Measurements from ENCODE around the gene INVS.
"Not testable (repeated sequence)": the region's sequence is repeated elsewhere in the genome, so short reads cannot be mapped to it uniquely, and the experiment has no call there.

INVS gene, protein sequence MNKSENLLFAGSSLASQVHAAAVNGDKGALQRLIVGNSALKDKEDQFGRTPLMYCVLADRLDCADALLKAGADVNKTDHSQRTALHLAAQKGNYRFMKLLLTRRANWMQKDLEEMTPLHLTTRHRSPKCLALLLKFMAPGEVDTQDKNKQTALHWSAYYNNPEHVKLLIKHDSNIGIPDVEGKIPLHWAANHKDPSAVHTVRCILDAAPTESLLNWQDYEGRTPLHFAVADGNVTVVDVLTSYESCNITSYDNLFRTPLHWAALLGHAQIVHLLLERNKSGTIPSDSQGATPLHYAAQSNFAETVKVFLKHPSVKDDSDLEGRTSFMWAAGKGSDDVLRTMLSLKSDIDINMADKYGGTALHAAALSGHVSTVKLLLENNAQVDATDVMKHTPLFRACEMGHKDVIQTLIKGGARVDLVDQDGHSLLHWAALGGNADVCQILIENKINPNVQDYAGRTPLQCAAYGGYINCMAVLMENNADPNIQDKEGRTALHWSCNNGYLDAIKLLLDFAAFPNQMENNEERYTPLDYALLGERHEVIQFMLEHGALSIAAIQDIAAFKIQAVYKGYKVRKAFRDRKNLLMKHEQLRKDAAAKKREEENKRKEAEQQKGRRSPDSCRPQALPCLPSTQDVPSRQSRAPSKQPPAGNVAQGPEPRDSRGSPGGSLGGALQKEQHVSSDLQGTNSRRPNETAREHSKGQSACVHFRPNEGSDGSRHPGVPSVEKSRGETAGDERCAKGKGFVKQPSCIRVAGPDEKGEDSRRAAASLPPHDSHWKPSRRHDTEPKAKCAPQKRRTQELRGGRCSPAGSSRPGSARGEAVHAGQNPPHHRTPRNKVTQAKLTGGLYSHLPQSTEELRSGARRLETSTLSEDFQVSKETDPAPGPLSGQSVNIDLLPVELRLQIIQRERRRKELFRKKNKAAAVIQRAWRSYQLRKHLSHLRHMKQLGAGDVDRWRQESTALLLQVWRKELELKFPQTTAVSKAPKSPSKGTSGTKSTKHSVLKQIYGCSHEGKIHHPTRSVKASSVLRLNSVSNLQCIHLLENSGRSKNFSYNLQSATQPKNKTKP
- total RNA-seq, result 19.2 to 36.8 (median 27.5) reads per million in 3 experiments

DNA sequence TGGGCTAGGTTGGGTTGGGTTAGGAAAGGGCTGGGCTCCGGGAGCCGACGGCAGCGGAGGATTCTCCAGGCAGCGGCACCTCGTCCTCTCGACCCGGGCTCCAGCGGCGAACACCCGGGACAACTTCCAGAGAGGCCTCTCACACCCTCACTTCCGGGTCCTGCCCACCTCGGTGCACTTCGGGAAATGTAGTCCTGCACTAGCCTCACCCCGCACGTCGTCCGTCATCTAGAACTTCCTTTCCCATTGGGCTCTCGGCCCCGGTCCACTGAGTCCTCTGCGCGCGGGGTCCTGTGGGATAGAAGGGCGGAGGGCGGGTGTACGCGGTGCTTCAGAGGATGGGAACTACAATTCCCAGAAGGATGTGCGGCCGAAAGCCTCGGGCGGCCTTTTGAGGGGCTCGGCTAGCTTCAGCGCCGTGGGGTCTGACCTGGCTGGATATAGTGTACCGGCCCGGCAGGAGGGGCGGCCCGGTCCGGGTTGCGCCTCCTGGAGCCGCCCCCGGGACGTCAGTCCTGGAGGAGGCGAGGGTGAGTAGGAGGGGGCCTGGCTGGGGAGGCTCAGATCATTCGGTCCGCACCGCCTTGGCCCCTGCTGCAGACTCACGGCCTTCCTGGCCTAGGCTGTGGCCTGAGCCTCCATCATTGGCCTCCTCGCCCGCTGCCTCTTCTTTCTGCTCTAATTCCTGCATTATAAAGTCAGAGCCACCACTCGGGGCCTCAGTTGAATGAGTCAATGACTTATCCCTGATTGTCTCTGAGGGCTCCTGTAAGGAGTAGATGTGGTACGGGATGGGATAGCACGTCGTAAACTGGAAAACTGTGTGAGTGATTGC lies at the start of gene INVS, which contains the start of gene ERP44:
Gene INVS (plus strand): TSS at position 357 of the 835 bp plus-strand sequence. CDS start 5,279 bp downstream, outside the sequence.
Gene ERP44 (minus strand): TSS at position 114 of the 835 bp plus-strand sequence. CDS start 160 bp downstream, outside the sequence.
- DNase-seq, result peak; percentile 96

DNA sequence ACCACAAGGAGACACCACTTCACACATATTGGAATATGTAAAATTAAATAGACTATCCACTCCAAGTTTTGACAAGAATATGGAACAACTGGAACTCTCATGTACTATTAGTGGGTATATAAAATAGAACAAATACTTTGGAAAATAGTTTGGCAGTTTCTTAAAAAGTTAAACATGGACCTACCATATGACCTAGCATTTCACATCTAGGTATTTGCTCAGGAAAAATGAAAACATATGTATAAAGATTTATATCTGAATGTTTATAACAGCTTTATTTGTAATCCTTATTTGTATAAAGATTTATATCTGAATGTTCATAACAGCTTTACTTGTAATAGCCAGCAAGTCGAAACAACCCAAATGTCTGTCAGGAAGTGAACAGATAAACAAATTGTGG lies 49.5 kb upstream of the INVS start:
- DNase-seq, result no peak

DNA sequence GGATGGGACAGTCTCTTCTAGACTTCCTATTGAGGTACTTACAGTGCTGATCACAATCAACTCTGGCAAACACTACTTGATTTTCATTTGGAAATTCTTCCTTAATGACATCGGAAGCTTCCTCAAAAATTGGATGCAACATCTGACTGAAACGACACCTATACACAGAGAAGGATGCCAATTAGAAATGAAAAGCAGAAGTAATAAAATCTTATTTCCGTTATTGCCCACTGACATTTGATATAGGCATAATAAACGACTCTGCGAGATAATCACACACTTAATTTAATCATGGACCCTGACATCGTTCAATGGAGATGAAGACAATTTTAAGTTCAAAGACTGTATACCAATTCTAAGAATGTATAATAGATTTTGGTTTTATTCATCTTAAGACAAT lies 46.7 kb upstream of the INVS start:
- DNase-seq, result no peak

DNA sequence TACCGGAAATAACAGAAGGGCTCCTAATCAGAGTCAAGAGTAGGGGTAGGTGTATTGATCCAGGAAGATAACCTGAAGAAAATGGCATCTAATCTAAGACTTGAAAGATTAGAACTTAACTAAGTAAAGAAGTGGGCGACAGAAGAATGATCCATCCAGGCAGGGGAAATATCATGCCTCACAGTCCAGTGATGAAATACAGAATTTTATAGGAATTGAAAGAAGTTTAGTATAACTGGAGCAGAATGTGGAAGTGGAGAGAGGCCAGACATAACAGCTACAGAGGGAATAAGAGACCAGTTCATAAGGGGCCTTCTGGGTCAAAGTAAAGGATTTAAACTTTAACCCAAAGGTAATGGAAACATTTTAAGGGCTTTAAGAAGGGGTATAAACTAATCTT lies 42.5 kb upstream of the INVS start:
- DNase-seq, result no peak

DNA sequence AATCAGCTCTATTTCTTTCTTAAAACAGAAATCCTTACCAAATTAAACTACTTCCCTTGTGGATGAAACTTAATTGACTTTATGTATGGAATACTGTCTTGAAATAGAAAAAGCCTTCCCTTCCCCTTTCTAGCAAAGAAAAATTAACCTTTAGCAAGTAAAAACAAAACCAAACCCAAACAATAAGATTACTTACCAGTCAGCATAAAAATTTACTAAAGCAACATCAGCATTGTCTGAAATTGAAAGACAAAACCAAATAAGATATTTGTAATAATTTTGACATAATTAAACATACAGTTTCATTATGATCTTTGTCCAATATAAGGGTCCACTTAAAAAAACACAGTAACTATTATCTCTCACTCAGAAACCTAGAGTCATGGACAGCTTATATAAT lies 41.4 kb upstream of the INVS start:
- no peak for DNase-seq

DNA sequence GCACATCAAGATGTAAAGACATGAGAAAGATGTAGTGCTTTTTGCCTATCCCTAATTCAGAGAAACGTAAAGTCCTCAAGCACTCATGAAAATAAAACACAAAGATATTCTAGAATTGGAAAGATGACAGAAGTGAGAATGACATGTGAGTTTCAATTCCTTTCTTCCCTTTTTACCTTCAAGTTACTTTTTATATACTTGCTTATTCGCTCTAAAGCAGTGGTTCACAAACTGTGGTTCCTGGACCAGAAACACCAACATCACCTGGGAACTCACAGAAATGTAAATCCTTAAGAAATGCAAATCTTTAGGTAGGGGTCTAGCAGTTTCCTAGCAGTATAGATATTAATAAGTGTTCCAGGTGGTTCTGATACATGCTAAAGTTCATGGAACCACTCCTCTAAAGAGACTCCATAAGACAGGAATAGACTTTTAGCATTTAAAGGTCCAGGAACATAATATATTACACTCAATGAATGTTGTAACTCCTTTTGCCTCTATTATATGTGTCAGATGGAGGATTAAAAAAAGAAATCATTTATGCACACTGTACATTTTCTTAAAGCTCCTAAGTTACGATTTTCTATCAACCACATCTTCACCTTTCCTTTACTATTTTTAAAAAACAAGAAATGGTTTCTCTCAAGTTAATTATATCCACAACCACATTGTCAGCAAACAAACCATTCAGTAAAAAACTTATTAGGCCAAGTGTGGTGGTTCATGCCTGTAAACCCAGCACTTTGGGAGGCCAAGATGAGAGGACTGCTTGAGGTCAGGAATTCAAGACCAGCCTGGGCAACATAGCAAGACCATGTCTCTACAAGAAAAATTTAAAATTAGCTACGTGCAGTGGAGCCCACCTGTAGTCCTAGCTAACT lies 40.1 kb upstream of the INVS start:
- no peak for DNase-seq

DNA sequence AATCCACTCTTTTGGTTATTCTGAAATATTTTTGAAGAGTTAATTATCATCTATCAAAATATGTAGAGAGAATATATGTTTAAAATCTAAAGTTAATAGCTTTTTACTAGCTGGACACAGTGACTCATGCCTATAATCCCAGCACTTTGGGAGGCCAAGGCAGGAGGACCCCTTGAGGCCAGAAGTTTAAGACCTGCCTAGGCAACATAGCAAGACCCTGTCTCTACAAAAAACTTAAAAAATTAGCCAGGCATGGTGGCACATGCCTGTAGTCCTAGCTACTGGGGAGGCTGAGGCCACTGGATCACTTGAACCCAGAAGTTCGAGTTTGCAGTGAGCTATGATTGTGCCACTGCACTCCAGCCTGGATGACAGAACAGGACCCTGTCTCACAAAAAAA lies 36.4 kb upstream of the INVS start:
- DNase-seq, result not testable (repeated sequence)

DNA sequence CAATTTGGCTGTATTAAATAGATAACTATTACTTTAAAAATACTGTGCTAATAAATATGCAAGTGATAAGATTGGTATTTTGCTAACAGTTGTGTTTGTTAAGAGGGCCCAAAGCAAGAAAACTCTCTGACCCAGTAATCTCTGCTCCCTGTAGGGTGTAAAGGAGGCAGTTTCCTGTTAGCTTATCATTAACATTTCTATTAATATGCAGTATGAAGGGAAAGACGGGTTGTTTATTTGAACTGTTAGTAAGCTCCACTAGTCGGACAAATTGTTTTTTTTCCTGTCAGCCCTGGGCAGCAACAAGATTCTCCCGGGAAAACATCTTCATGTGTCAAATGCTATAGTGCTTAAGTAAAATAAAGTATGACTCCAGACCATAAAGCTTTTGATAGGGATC lies 35.9 kb upstream of the INVS start:
- DNase-seq, result no peak

DNA sequence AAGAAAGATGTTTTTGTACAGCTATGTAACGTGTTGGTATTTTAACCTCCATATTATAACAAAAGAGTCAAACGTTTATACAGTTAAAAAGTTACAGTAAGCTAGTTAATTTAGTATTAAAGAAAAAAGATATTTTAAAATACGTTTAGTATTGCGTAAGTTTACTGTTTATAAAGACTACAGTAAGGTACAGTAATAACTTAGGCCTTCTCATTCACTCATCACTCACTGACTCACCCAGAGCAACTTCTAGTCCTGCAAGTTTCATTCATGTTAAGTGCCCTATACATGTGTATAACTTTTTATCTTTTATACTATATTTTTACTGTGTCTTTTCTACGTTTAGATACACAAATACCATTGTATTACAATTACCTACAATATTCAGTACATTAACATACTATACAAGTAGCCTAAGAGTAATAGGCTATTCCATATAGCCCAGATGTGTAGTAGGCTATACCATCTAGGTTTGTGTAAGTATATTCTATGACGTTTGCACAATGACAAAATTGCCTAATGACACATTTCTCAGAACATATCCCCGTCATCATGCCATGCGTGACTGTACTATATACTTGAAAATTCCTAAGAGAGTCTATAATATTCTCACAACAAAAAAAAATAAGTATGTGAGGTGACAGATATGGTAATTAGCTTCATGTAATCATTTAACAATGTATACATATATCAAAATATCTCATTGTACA lies 34.0 kb upstream of the INVS start:
- no peak for DNase-seq

DNA sequence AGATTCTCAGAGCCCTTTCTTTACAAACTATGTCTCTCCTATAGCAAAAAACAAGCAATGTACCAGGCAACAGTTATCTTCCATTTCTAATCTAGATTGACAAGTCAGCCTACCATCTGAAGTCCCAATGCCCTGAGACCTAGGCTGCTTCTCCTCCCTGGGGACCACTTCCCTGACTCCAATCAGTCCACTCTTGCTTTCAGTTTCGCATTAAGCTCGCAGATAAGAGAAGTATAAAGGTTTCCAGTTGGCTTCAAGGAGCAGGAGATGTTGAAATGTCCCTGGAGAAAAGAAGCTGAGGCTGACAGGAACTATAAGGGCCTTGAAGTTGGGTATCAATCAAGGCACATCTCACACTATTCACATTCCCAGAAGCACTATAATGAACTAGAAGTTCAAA lies 32.5 kb upstream of the INVS start:
- DNase-seq, result no peak

DNA sequence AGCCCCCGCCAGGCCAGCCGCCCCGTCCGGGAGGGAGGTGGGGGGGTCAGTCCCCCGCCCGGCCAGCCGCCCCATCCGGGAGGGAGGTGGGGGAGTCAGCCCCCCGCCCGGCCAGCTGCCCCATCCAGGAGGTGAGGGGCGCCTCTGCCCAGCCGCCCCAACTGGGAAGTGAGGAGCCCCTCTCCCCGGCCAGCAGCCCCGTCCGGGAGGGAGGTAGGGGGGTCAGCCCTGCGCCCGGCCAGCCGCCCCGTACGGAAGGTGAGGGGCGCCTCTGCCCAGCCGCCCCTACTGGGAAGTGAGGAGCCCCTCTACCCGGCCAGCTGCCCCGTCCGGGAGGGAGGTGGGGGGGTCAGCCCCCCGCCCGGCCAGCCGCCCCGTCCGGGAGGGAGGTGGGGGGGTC lies 31.1 kb upstream of the INVS start:
- DNase-seq, result not testable (repeated sequence)

DNA sequence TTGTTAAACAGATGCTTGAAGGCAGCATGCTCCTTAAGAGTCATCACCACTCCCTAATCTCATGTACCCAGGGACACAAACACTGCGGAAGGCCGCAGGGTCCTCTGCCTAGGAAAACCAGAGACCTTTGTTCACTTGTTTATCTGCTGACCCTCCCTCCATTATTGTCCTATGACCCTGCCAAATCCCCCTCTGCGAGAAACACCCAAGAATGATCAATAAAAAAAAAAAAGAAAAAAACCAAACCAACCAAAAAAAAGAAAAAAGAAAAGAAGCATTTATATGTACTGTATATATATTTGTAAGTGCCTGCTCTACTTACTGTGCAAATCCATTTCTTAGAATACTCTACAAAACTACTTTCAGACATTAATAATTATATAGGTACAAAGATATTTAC lies 30.0 kb upstream of the INVS start:
- DNase-seq, result not testable (repeated sequence)

DNA sequence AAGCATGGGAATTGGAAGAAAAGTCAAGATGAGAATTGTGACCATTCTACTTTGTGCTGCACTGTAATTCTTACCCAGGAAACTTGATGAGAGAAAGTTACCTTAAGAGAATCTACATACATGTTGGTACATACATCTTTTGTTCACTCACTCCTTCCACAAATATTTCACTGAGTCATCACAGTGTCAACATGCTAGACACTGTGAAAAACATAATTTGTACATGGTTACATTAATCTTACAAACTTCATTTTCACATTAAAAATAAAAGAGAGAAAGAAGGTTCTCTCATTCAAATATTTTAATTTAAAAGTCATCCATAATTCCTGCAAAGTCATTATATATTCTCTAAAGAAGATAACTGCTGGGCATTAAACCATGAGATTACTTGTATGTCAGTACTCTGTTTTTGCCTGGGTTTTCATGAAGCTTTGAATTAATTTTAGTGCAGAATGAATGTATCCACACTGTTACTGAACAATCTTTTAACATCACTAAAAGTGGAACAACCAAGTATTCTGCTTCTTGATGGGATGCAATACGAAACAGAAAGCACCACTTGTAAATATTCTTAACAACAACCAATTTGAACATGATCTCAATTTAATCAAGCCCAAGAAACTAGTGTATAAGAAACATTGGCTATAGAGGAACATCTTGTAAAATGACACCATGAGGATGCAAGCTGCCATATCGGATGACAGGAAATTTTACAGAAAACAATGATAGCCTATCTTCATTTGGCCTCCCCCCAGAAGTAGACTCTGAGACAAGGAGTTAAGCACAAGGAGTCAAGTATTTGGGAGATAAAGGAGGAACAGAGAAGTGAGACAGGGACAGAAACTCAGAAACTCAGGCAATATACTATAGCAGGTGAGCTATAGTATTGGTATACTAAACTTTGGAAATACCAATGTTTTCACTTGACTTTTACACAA lies 28.7 kb upstream of the INVS start:
- no peak for DNase-seq

DNA sequence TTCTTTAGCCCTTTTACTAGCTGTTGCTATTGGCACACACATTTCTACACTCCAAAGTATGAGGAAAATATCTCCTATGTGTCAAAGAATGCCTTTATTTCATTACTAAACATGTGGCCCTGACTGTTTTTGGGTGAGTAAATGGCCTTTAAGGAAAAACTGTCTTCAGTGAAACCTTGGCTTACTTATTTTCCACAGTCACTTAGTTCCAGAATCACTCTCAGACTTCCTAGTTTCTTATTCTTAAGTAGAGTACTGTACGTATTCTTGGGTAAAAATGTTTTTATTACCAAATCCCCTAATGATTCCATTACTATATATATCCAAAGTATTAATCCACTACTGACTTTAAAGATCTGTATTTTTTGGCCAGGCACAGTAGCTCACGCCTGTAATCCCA lies 27.8 kb upstream of the INVS start:
- no peak for DNase-seq

DNA sequence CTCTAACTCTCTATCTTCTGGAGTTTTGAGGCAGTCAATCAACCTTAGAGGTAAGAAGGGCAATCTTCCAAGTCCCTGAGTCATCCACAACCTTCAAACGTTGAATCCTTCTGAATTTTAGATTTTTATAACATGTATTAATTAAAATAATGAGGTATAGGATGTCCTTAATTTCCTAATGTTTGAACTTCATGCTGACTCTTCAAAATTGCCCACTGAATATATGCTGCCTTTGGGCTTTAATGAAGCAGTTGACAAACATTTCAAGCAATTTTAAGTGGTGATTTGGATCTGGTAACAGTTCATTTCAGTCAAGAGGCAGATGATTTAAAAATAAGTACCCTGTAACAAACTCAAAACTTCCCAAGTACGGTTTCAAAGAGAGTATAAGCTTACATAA lies 26.2 kb upstream of the INVS start:
- DNase-seq, result no peak

DNA sequence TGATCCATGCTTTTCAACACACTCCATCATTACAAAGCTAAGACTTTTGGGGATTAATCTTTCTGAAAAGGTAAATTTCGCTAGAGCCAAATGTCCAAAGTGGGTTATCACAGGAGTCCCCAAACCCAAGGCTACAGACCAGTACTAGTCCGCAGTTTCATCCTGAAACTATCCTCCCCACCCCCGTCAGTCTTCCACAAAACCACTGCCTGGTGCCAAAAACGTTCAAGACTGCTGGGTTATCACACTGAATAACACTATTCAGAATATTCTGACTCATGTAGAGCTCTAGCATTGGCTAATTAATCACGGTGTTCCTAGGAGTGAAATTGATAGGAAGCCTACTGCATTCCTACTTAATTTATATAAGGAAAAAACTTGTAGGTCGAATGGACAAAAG lies 24.9 kb upstream of the INVS start:
- no peak for DNase-seq

DNA sequence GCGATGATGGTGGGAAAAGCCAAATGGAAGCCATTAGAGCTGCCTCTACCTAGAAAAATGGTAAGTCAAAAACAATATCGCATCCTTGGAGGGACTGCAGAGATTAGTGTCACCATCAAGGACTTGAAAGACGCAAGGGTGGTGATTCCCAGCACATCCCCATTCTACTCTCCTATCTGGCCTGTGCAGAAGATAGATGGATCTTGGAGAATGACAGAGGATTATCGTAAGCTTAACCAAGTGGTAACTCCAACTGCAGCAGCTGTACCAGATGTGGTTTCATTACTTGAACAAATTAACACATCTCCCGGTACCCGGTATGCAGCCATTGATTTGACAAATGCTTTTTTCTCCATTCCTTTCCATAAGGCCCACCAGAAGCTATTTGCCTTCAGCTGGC lies 24.1 kb upstream of the INVS start:
- no peak for DNase-seq

DNA sequence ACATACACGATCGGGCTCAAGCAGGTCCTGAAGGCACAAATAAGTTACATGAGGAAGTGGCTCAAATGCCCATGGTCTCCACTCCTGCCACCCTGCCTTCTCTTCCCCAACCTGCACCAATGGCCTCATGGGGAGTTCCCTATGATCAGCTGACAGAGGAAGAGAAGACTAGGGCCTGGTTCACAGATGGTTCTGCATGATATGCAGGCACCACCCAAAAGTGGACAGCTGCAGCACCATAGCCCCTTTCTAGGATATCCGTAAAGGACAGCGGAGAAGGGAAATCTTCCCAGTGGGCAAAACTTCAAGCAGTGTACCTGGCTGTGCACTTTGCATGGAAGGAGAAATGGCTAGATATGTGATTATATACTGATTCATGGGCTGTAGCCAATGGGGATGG lies 22.8 kb upstream of the INVS start:
- not testable (repeated sequence) for DNase-seq

DNA sequence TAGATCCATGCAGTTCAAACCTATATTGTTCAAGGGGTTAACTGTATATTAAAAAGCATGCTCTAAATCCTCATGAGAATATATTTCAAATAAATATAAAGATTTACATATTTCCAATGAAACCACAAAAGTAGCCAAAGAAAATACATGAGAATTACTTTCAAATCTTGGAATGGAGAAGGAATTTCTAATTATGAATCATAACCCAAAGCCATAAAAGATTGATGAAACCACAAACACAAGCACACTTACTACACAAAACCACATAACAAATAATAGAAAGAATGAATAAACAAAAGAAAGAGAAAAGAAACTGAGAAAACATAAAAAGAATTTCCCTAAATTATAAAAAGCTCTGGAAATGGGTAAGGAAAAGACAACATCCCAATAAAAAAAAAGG lies 16.3 kb upstream of the INVS start:
- no peak for DNase-seq
